Keratinocyte (primary cell): ENCODE data around the gene MKLN1. TPM values are rescaled to one million over a fixed set of nuclear protein-coding genes. Genes with fewer than 3 reads are reported as not detected.
"Not testable (repeated sequence)": the region's sequence is repeated elsewhere in the genome, so short reads cannot be mapped to it uniquely, and the experiment has no call there.

Experiments used
- DNase-seq: peaks from one replicate; pipeline ENCODE4 v3.0.0-alpha.2; 2011; ENCODE audit warnings: low read depth, missing footprints, low spot score
- FAIRE-seq: peaks from 2 replicates; lab custom pipeline; 2011; peaks lifted over from hg19 to GRCh38; lab: Jason Lieb, UNC
- H2AFZ ChIP-seq: 2 replicates; pipeline ENCODE4 v1.6.0; 2012; ENCODE audit warnings: low read length, control low read depth, inconsistent platforms; ENCODE audit not compliant: control insufficient read depth
- H3K27ac ChIP-seq: 2 replicates; pipeline ENCODE4 v1.5.1; 2011; ENCODE audit warnings: low read length; ENCODE audit not compliant: control insufficient read depth, insufficient read depth
- H3K27me3 ChIP-seq: 3 replicates; pipeline ENCODE4 v1.6.0; 2011; ENCODE audit warnings: low read length; ENCODE audit not compliant: control insufficient read depth, insufficient read depth; ENCODE audit errors: extremely low read depth
- H3K36me3 ChIP-seq, 2 experiments: 2 replicates in 1 of 2; 3 replicates in 1 of 2; pipeline ENCODE4 v1.5.1; 2011; ENCODE audit warnings: low read length in 2 of 2, mild to moderate bottlenecking in 1 of 2; ENCODE audit not compliant: control insufficient read depth in 2 of 2, insufficient read depth in 2 of 2; ENCODE audit errors: extremely low read depth in 1 of 2
- H3K4me1 ChIP-seq: 3 replicates; pipeline ENCODE4 v1.5.1; 2011; ENCODE audit warnings: low read length; ENCODE audit not compliant: control insufficient read depth, insufficient read depth; ENCODE audit errors: extremely low read depth
- H3K4me2 ChIP-seq: 3 replicates; pipeline ENCODE4 v1.6.0; 2011; ENCODE audit warnings: low read depth, low read length; ENCODE audit not compliant: control insufficient read depth, insufficient read depth; ENCODE audit errors: extremely low read depth
- H3K4me3 ChIP-seq, 3 experiments: fragments of 200-600 bp in 1 of 3; sonication (generic) in 1 of 3; 2 replicates in 2 of 3; 3 replicates in 1 of 3; pipeline ENCODE4 v1.5.1; 2011 to 2016; ENCODE audit warnings: low read length in 3 of 3, mild to moderate bottlenecking in 3 of 3, control low read depth in 2 of 3, inconsistent platforms in 1 of 3, low read depth in 1 of 3, mixed read lengths in 1 of 3, mixed run types in 1 of 3, moderate library complexity in 1 of 3; ENCODE audit not compliant: control insufficient read depth in 2 of 3, insufficient read depth in 2 of 3; ENCODE audit errors: extremely low read depth in 1 of 3
- H3K79me2 ChIP-seq: 2 replicates; pipeline ENCODE4 v1.6.0; 2012; ENCODE audit warnings: low read length; ENCODE audit not compliant: control insufficient read depth, insufficient read depth
- H3K9ac ChIP-seq: 3 replicates; pipeline ENCODE4 v1.6.0; 2011; ENCODE audit warnings: low read length; ENCODE audit not compliant: control insufficient read depth, insufficient read depth; ENCODE audit errors: extremely low read depth
- H3K9me1 ChIP-seq: 3 replicates; pipeline ENCODE4 v1.6.0; 2011; ENCODE audit warnings: low read length; ENCODE audit not compliant: control insufficient read depth, insufficient read depth; ENCODE audit errors: extremely low read depth
- H3K9me3 ChIP-seq: 2 replicates; pipeline ENCODE4 v1.5.1; 2012; ENCODE audit warnings: low read depth, low read length; ENCODE audit not compliant: control insufficient read depth
- H4K20me1 ChIP-seq: 3 replicates; pipeline ENCODE4 v1.6.0; 2011; ENCODE audit warnings: low read length; ENCODE audit not compliant: control insufficient read depth, insufficient read depth; ENCODE audit errors: extremely low read depth
- CTCF ChIP-seq, 3 experiments: IDR thresholded peaks in 1 of 3; conservative IDR thresholded peaks in 1 of 3; optimal IDR thresholded peaks in 1 of 3; 2 replicates in 2 of 3; 3 replicates in 1 of 3; pipeline versions ENCODE3 to v1.5.1; 2011; ENCODE audit warnings: low read length in 3 of 3, mild to moderate bottlenecking in 3 of 3, moderate library complexity in 2 of 3, control low read depth in 1 of 3, inconsistent platforms in 1 of 3; ENCODE audit not compliant: insufficient read depth in 2 of 3; ENCODE audit errors: extremely low read depth in 1 of 3
- EZH2 ChIP-seq: IDR thresholded peaks from one replicate; pipeline ENCODE4 v1.6.1; 2012; ENCODE audit warnings: inconsistent platforms, mild to moderate bottlenecking, low read length, moderate library complexity
- dilution Hi-C: fragments of 300-500 bp; cut with MboI; formaldehyde crosslinking; loops from one replicate; pipeline ENCODE4 v1.7.0; 2020; ENCODE audit warnings: low sequenced_read_pairs; ENCODE audit not compliant: extremely low pct_ligation_motif_present
- polyA plus RNA-seq, 5 experiments: library from polyadenylated mRNA; depleted of rRNA in 3 of 5; stranded (reverse) in 3 of 5; stranded (forward) in 1 of 5; unstranded in 1 of 5; fragments of >200 nt; gene quantifications; 1 replicate in 1 of 5; 2 replicates in 3 of 5; 3 replicates in 1 of 5; pipeline versions ENCODE4 v1.2.1 to v1.2.3, GENCODE V29; 2011 to 2012; ENCODE audit warnings: missing spikeins in 2 of 5, low read depth in 1 of 5, low replicate concordance in 1 of 5

Gene MKLN1
- polyA plus RNA-seq, 1 donor (not counting 4 experiments of a cell fraction or from before 2014, with no cell fraction given): 43.8 TPM

GRCh38 chr7:131511774-131512535, 184.3 kb downstream of the MKLN1 start:
- no peak overlapping the region for H3K27ac ChIP-seq
- no peak for FAIRE-seq
- no peak overlapping the region for H3K4me3 ChIP-seq
- no peaks in the 10 kb centered on the region for H3K36me3 ChIP-seq
- H3K9me1 ChIP-seq: no peaks in the 10 kb centered on the region
- no peaks in the 10 kb centered on the region for H3K79me2 ChIP-seq
- no peak for DNase-seq
- peaks cover 12% of the 10 kb centered on the region for H3K27me3 ChIP-seq
- TF ChIP-seq CTCF (optimal IDR thresholded peaks at IDR 0.05 in 1 of 3, IDR thresholded peaks at IDR 0.05 in 1 of 3, conservative IDR thresholded peaks at IDR 0.05 in 1 of 3; ENCODE audit: extremely low read depth in 1 of 3, insufficient read depth in 2 of 3, low read length in 3 of 3) (no peak), EZH2 (no peak)
- no peak overlapping the region for H2AFZ ChIP-seq
- no peaks in the 10 kb centered on the region for H3K4me1 ChIP-seq
- H3K9me3 ChIP-seq: no peaks in the 10 kb centered on the region
- H3K4me2 ChIP-seq: no peak overlapping the region
- no peak overlapping the region for H3K9ac ChIP-seq
- H4K20me1 ChIP-seq: no peaks in the 10 kb centered on the region
- dilution Hi-C loops: no loop called here

GRCh38 chr7:131513245-131514061, 185.8 kb downstream of the MKLN1 start:
- H3K79me2 ChIP-seq: no peaks in the 10 kb centered on the region
- TF ChIP-seq EZH2 (no peak), CTCF (optimal IDR thresholded peaks at IDR 0.05 in 1 of 3, IDR thresholded peaks at IDR 0.05 in 1 of 3, conservative IDR thresholded peaks at IDR 0.05 in 1 of 3; ENCODE audit: extremely low read depth in 1 of 3, insufficient read depth in 2 of 3, low read length in 3 of 3) (peak; percentile 98 to 100 (median 99))

GRCh38 chr7:131515471-131515870, 187.8 kb downstream of the MKLN1 start:
- H3K27ac ChIP-seq, H3K36me3 ChIP-seq, DNase-seq, H3K4me3 ChIP-seq, H3K9me1 ChIP-seq, H3K27me3 ChIP-seq, H3K4me1 ChIP-seq, dilution Hi-C loops, H3K4me2 ChIP-seq, H3K9me3 ChIP-seq, FAIRE-seq, H2AFZ ChIP-seq, H3K79me2 ChIP-seq, H4K20me1 ChIP-seq, H3K9ac ChIP-seq: not testable (repeated sequence)

More at GRCh38 chr7:131513245-131514061, 185.8 kb downstream of the MKLN1 start:
- FAIRE-seq: no peak
- H4K20me1 ChIP-seq: no peaks in the 10 kb centered on the region
- H3K36me3 ChIP-seq: no peaks in the 10 kb centered on the region
- no peak overlapping the region for H3K27ac ChIP-seq
- H2AFZ ChIP-seq: no peak overlapping the region
- H3K27me3 ChIP-seq: peaks cover 7% of the 10 kb centered on the region
- DNase-seq: peak; percentile 59
- dilution Hi-C loops: no loop called here
- no peaks in the 10 kb centered on the region for H3K9me3 ChIP-seq
- no peak overlapping the region for H3K9ac ChIP-seq
- no peak overlapping the region for H3K4me2 ChIP-seq
- no peaks in the 10 kb centered on the region for H3K9me1 ChIP-seq
- H3K4me3 ChIP-seq: no peak overlapping the region
- no peaks in the 10 kb centered on the region for H3K4me1 ChIP-seq
